ENCODE results near the gene GINS1. TPM values are rescaled to one million over a fixed set of nuclear protein-coding genes. Genes with fewer than 3 reads are reported as not detected.

The GINS1 gene
- total and polyA plus RNA-seq, 2 donors (not counting 1 experiment from before 2014, with no cell fraction given) = 0.61 to 2.0 TPM

GRCh38 chr20:25422032-25422431, 14.6 kb downstream of the GINS1 start:
- Histone ChIP-seq H3K4me1 (ENCODE audit: control insufficient read depth in 2 of 2, insufficient read depth in 2 of 2, low read length in 2 of 2) (no peaks in the 10 kb centered on the region), H2AFZ (ENCODE audit: insufficient read depth, low read depth, low read length, poor library complexity, severe bottlenecking) (no peak overlapping the region), H3K79me2 (ENCODE audit: control insufficient read depth, insufficient read depth, low read length) (no peaks in the 10 kb centered on the region), H3K4me2 (replicated peaks; ENCODE audit: low read depth, low read length, poor library complexity, severe bottlenecking) (no peak overlapping the region), H3K27me3 (replicated peaks in 1 of 4; ENCODE audit: control extremely low read depth in 1 of 4, control insufficient read depth in 3 of 4, insufficient read depth in 4 of 4, low read length in 3 of 4) (no peaks in the 10 kb centered on the region), H3K27ac (ENCODE audit: low read length in 2 of 2) (no peak overlapping the region), H4K20me1 (ENCODE audit: control insufficient read depth, insufficient read depth, low read length, poor library complexity, severe bottlenecking) (no peaks in the 10 kb centered on the region), H3K4me3 (ENCODE audit: control extremely low read depth in 1 of 5, extremely low read depth in 1 of 5, insufficient read depth in 1 of 5, low read depth in 2 of 5, low read length in 4 of 5) (no peak overlapping the region), H3K36me3 (replicated peaks in 1 of 2; ENCODE audit: control extremely low read depth in 1 of 2, control insufficient read depth in 1 of 2, extremely low read depth in 1 of 2, insufficient read depth in 2 of 2, low read length in 1 of 2) (no peaks in the 10 kb centered on the region), H3K9ac (ENCODE audit: low read length) (no peak overlapping the region), H3K9me3 (ENCODE audit: control extremely low read depth in 1 of 3, control insufficient read depth in 2 of 3, insufficient read depth in 1 of 3, low read length in 2 of 3) (peaks cover 0 to 2% (median 0%) of the 10 kb centered on the region in 3 donors)
- TF ChIP-seq EZH2 (IDR thresholded peaks at IDR 0.05; ENCODE audit: borderline replicate concordance, insufficient read depth, low read depth, low read length, poor library complexity, severe bottlenecking) (no peak), CTCF (IDR thresholded peaks at IDR 0.05) (no peak)
- DNase-seq (no peak), ATAC-seq (ENCODE audit: low read depth) (no peak)
- intact Hi-C loops (cut with micrococcal nuclease) = no loop called here
- Mint-ChIP-seq H3K27me3 (no peaks in the 10 kb centered on the region), H3K27ac (no peak overlapping the region), H3K9me3 (ENCODE audit: insufficient read depth) (no peaks in the 10 kb centered on the region), H3K4me1 (no peaks in the 10 kb centered on the region), H3K4me3 (no peak overlapping the region)
- ChIA-PET POLR2A (no interaction called here), CTCF (no interaction called here)
- 100% methylated on average over 2 of the region's 4 CpGs for WGBS (ENCODE audit: insufficient coverage)

- intact Hi-C loops (cut with micrococcal nuclease) = no loop called here
- no peaks in the 10 kb centered on the region for H3K27me3 ChIP-seq (replicated peaks in 1 of 4; ENCODE audit: control extremely low read depth in 1 of 4, control insufficient read depth in 3 of 4, insufficient read depth in 4 of 4, low read length in 3 of 4)
- ChIA-PET POLR2A (no interaction called here), CTCF (no interaction called here)
- WGBS (ENCODE audit: insufficient coverage) = no CpG with 5 or more reads among the region's 3 CpGs
- no peak overlapping the region for H3K4me3 Mint-ChIP-seq
- H3K27me3 Mint-ChIP-seq = no peaks in the 10 kb centered on the region
- no peak for TF ChIP-seq EZH2 (IDR thresholded peaks at IDR 0.05; ENCODE audit: borderline replicate concordance, insufficient read depth, low read depth, low read length, poor library complexity, severe bottlenecking)
- no peak for TF ChIP-seq CTCF (IDR thresholded peaks at IDR 0.05)
- no peaks in the 10 kb centered on the region for H4K20me1 ChIP-seq (ENCODE audit: control insufficient read depth, insufficient read depth, low read length, poor library complexity, severe bottlenecking)
- H3K27ac ChIP-seq (ENCODE audit: low read length in 2 of 2) = no peak overlapping the region
- no peak for DNase-seq
- no peaks in the 10 kb centered on the region for H3K9me3 Mint-ChIP-seq (ENCODE audit: insufficient read depth)
- no peaks in the 10 kb centered on the region for H3K4me1 ChIP-seq (ENCODE audit: control insufficient read depth in 2 of 2, insufficient read depth in 2 of 2, low read length in 2 of 2)
- no peak overlapping the region for H3K27ac Mint-ChIP-seq
- H3K9me3 ChIP-seq (ENCODE audit: control extremely low read depth in 1 of 3, control insufficient read depth in 2 of 3, insufficient read depth in 1 of 3, low read length in 2 of 3) = peaks cover 0 to 4% (median 0%) of the 10 kb centered on the region in 3 donors
- H3K4me3 ChIP-seq (ENCODE audit: control extremely low read depth in 1 of 5, extremely low read depth in 1 of 5, insufficient read depth in 1 of 5, low read depth in 2 of 5, low read length in 4 of 5) = no peak overlapping the region
- H2AFZ ChIP-seq (ENCODE audit: insufficient read depth, low read depth, low read length, poor library complexity, severe bottlenecking) = no peak overlapping the region
- no peaks in the 10 kb centered on the region for H3K79me2 ChIP-seq (ENCODE audit: control insufficient read depth, insufficient read depth, low read length)
- H3K9ac ChIP-seq (ENCODE audit: low read length) = no peak overlapping the region
- no peaks in the 10 kb centered on the region for H3K4me1 Mint-ChIP-seq
- H3K36me3 ChIP-seq (replicated peaks in 1 of 2; ENCODE audit: control extremely low read depth in 1 of 2, control insufficient read depth in 1 of 2, extremely low read depth in 1 of 2, insufficient read depth in 2 of 2, low read length in 1 of 2) = no peaks in the 10 kb centered on the region
- no peak for ATAC-seq (ENCODE audit: low read depth)
- H3K4me2 ChIP-seq (replicated peaks; ENCODE audit: low read depth, low read length, poor library complexity, severe bottlenecking) = no peak overlapping the region
Measured at GRCh38 chr20:25424536-25424935, 17.1 kb downstream of the GINS1 start.

Data from B cell (primary cell).